Activated effector memory CD4-positive, alpha-beta T cell treated with anti-CD3 and anti-CD28 coated beads, Interleukin-2, amount 50 U/mL, for 16 hours (primary cell): ENCODE data around the gene FAM83E.
"Not testable (repeated sequence)": the region's sequence is repeated elsewhere in the genome, so short reads cannot be mapped to it uniquely, and the experiment has no call there.

Experiments used
- DNase-seq: peaks from one replicate; pipeline ENCODE4 v3.0.0-alpha.2; 2020

FAM83E gene

DNA sequence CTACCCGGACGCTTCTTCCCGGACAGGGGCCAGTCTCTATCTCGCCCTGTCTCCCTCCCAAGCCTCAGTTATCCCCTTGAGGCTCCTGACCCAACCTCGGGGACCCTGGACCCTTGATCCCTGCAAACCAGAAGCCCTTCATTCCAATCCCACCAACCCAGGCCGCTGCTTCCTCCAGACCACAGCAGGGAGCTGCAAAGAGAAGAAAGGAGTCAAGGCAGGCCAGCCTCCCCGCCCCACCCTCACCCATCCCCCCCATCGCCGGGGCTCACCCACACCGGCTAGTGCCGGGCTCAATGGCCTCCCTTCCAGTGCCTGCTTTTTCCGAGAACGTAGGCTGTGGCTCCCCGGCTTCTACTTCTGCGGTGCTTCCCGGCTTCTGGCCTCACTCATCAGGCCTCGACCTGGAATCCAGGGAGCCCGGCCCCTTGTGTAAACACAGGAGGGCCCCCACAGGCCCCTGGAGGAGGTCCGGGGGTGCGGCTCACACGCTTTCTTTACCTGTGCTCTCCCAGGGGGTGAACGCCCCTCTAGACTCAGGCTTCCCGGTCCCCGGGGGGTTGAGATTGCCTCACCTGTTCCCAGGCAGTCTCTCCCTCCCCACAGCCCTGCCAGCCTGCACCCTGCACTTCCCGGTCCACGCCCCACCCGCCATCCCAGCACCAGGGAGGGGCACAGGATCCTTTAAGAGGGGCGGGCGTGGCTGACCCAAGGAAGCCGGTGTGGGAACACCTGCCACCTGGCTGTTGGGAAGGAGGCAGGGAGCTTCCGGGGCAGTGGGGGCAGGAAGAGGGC is at the start of gene FAM83E:
Gene FAM83E, minus strand, starts transcription at position 641 of the 795 bp plus-strand sequence. CDS start 1,704 bp downstream, outside the sequence.
- no peak for DNase-seq

DNA sequence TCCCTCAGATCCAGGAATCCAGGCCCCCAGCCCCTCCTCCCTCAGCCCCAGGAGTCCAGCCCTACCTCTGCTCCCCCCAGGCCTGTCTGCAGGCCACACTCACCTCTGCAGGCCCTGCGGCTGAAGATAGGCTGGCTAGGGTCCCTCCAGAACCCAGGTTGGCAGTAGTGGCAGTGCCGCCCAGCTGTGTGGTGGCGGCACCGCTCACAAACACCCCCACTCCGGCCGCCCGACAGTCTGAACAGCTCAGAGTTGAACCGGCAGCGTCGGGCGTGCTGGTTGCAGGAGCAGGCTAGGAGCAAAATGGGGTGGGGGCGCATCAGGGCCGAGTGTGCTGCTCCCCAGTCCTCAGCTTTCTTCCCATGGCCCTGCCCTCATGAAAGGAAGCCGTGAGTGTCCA is 49.6 kb upstream of the FAM83E start:
- no peak for DNase-seq

DNA sequence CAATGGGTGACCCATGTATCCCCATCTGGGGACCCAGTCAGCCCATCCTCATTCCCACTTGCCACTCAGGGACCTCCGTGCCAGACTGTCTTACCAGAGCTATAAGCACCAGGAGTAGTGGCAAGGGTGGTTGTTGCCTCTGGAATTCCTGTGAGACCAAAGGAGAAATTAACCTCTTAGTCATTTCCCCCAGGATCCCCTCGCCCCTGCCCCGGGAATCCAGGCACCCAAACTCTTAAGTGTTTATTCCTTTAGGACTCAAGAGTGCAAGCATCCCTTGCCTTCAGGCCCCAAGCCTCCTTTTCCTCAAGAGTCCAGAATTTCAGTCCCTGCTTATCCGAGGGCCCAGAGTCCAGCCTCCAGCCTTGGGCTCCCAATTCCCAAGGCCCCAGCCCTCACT is 48.8 kb upstream of the FAM83E start:
- DNase-seq = no peak

GRCh38 chr19:48661711-48662090 is 46.8 kb upstream of the FAM83E start:
- DNase-seq = no peak

DNA sequence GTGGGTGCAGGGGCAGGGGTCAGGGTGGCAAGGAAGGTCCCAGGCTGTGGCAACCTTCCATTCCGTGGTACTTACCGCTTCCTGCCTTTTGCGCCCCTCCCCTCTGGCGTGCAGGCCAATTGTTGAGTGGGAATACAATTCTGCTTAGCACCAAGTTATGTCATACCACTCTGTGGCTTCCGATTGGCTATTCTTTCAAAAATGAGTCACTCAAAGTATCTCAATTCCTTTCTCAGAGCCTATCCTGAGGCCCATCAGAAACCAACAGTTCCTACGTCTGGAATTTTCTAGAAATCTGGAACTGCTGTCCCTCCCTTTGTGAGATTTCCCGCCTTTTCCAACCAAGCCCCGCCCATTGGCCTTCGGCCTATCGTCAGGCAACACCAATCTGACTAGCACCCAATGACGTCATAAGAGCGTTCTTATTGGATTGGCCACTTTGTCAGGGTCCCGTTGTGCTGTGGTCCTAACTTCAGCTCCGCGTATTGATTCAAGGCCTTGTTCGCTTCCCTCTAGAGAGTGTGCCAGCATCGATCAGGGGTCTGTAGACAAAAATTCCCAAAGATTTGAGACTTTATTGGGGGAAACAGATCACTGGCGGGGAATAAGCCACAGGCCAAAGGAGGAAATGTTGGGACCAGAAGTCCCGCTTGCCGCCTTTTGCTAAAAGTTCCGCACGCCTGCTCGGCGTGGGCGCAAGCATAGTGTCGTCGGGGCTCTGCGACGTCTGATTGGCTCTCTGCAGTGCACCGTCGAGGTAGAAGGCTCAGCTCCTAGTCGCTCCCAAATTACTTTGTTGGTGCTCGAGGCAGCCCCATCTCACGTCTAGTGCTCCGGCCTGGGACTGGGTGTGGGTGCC is 46.2 kb upstream of the FAM83E start:
- peak; percentile 89 for DNase-seq

- no peak for DNase-seq
These were observed 44.9 kb upstream of the FAM83E start for GRCh38 chr19:48659768-48660167.

- DNase-seq = no peak
These were observed 43.6 kb upstream of the FAM83E start for GRCh38 chr19:48658483-48658882.

DNA sequence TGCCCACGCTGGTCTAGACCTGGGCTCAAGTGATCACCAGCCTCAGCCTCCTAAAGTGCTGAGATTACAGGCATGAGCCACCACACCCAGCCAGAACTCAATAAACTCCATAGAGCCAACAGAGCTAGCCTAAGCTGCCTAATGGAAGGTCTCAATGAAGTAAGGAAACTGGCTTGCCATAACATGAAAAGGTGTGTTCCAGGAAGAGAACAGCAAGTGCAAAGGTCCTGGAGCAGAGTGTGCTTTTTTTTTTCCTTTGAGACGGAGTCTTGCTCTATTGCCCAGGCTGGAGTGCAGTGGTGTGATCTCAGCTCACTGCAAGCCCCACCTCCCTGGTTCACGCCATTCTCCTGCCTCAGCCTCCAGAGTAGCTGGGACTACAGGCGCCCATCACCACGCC is 43.0 kb upstream of the FAM83E start:
- not testable (repeated sequence) for DNase-seq

GRCh38 chr19:48656840-48657474 is 42.1 kb upstream of the FAM83E start:
- no peak for DNase-seq

DNA sequence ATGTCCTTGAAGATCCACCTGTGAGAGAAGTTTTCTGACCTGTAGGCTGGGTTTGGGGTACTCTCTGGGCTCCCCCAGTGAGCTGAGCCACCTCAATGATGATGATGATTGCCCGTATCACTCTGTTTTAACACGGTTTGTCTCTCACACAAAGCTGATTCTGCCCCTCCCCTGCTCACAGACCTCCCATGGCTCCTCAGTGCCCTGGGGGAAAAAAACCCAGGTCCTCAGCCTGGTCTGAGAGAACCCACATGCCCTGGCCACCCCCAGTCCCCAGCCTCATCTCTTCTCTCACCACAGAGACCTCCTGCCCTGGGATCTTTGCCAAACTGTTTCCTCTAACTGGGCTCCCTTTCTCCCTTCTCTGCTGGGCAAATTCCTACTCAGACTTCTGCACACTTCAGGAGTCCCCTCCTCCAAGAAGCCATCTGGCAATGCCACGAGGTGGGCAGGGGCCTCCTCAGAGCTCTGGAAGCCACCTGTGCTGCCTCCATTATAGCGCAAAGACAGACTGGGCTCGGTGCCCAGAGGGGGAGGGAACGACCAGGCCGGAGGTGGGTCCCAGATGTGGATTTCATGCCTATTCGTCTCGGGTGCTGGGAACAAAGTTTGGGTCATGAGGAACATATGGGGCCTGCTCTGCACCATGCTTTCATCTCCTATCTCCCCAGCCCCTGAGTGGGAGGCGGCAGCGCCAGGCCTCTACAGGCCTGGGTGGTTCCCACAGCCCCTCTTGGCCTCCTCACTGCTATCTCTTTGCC is 39.6 kb upstream of the FAM83E start:
- no peak for DNase-seq

- DNase-seq = no peak
These were observed 36.8 kb upstream of the FAM83E start for GRCh38 chr19:48651683-48652048.

DNA sequence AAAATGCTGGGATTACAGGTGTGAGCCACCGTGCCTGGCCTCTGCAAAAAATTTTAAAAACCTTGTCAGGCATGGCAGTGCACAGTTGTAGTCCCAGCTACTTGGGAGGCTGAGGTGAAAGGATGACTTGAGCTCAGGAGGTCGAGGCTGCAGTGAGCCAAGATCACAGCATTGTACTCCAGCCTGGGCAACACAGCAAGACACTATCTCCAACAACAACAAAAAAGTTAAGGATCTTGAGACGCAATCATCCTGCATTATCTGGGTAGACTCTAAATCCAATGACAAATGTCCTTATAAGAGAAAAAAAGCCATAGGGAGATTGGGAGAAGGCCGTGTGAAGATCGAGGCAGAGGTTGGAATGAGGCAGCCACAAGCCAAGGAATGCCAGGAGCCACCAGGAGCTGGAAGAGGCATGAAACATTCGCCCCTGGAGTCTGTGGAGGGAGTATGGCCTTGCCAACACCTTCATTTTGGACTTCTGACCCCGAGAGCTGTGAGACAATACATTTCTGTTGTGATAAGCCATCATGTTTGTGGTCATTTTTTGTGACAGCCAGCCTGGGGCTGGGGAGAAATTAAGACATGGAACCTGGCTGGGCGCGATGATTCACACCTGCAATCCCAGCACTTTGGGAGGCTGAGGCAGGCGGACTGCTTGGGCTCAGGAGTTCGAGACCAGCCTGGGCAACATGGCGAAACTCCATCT is 36.3 kb upstream of the FAM83E start:
- no peak for DNase-seq

- no peak for DNase-seq
These were observed 33.3 kb upstream of the FAM83E start for GRCh38 chr19:48648134-48648533.

GRCh38 chr19:48646722-48647216 is 31.9 kb upstream of the FAM83E start:
- DNase-seq = no peak

DNA sequence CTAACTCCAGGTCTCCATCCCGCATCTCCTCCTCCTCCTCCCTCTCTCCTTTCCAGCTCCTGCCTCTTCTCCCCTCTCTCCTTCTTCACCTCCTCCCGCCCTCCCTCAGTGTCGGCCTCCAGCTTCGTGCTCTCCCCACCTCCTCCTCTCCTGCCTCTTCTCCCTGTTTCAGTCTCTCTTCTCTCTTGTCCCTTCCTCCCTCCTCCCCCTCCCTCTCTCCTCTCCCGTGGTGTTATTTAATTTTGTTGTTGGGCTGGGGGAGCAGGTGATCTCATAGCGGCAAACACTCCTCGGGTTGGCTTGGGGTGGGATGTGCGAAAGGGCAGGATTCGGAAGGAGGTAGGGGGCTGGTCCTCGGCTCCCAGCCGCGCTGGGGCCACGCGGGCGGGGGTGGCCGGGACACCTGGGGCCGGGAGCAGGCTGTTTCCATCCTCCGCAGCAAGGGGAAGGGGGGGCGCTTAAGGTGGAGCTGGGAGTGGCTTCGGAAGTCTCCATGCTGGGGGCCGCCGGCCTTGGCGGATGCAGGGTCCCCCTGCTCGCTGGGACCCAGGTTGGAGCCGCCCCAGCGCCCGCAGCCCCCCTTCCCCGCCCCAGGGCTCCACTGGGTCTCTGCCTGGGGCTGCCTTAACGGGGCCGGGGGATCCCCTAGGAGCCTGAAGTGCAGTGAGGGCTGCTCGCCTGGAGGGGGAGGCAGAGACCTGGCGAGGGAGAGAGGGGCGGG is 31.3 kb upstream of the FAM83E start, which contains the start of gene CA11:
Gene CA11, minus strand, starts transcription at position 187 of the 721 bp plus-strand sequence. CDS start 555 bp downstream, outside the sequence.
- DNase-seq = peak; percentile 96

- DNase-seq = no peak
These were observed 30.7 kb upstream of the FAM83E start for GRCh38 chr19:48645620-48646000.

DNA sequence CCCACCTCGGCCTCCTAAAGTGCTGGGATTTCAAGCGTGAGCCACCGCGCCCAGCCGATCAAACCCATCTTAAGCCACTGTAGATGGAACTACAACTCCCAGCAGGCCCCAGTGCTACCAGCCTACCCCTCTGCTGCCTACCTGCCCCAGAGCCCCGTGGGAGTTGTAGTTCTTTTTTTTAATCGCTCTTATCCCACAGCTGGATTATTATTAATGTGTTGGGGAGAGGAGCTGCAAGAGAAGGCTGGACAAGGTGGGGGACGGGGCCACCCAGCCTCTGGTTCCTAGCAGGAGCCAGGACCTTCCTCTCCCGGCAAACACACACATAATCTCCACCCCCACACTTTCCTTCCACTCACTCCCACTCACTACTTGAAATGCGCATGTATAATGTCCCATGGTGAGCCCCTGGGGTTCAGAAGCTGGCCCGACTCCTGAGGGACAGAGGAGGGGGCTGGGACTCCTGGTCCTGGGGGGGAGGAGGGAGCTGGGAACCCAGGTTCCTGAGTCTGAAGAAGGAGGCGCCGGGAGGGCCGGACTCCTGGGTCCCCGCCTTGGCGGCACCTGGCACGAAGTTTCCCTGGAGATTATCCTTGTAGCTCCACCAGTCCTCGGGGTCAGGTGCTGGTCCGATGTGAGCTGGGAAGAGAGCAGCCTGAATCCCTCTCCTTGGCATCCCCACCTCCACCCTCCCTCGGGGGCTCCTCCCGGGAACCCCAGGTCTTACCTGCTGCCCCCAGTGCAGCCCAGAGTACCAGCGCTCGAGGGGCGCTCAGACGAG is 30.2 kb upstream of the FAM83E start:
- DNase-seq = peak; percentile 90

- DNase-seq = no peak
These were observed 29.5 kb upstream of the FAM83E start for GRCh38 chr19:48644355-48644754.

DNA sequence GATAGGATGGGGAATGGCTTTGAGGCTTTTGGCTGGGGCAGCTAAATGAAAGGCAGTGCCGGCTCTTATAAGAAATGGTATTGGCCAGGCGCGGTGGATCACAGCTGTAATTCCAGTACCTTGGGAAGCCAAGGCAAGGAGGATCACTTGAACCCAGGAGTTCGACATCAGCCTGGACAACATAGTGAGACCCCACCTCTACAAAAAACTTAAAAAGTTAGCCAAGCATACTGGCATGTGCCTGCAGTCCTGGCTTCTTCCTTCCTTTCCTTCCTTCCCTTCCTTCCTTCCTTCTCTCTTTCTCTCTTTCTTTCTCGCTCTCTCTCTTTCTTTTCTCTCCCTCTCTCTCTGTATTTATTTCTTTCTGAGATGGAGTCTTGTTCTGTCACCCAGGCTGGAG is 28.0 kb upstream of the FAM83E start:
- DNase-seq = no peak

- no peak for DNase-seq
These were observed 27.0 kb upstream of the FAM83E start for GRCh38 chr19:48641850-48642249.
